HepG2 (cell line): ENCODE results near the gene SIDT1. TPM values are rescaled to one million over a fixed set of nuclear protein-coding genes. Genes with fewer than 3 reads are reported as not detected.

Source experiments
- ARID3A ChIP-seq: IDR thresholded peaks from 2 replicates; pipeline ENCODE4 v1.6.1; 2012; ENCODE audit warnings: low read depth, low read length, improper control_type of control experiment
- ASH2L ChIP-seq: fragments of 300-600, 200-600 bp; sonication (generic); IDR thresholded peaks from 2 replicates; pipeline ENCODE4 v1.7.0; 2017; ENCODE audit warnings: low read depth, mild to moderate bottlenecking, moderate library complexity, mixed read lengths, low read length; ENCODE audit not compliant: insufficient read length
- CEBPB ChIP-seq: IDR thresholded peaks from 2 replicates; pipeline ENCODE4 v1.6.1; 2011; ENCODE audit warnings: low read depth, low read length, improper control_type of control experiment, borderline replicate concordance
- EEA1 ChIP-seq: sonication (generic); formaldehyde crosslinking; IDR thresholded peaks from 2 replicates; pipeline ENCODE4 v1.5.1; 2020; ENCODE audit warnings: mild to moderate bottlenecking, missing genetic modification reagents, borderline replicate concordance
- ELF3 ChIP-seq: IDR thresholded peaks from 2 replicates; pipeline ENCODE4 v1.6.1; 2016; ENCODE audit warnings: missing genetic modification reagents, missing compliant biosample characterization
- FOXP1 ChIP-seq, 2 experiments: fragments of 450-650 bp in 1 of 2; IDR thresholded peaks; 2 replicates each; pipeline ENCODE4 v1.6.1; 2017 to 2018; ENCODE audit warnings: antibody characterized with exemption in 1 of 2
- HNRNPK ChIP-seq: fragments of 200-400 bp; formaldehyde crosslinking; IDR thresholded peaks from 2 replicates; pipeline ENCODE4 v1.6.1; 2018; ENCODE audit warnings: low read length, low read depth, moderate library complexity, mild to moderate bottlenecking; ENCODE audit not compliant: poor library complexity, severe bottlenecking
- KMT2B ChIP-seq: IDR thresholded peaks from 2 replicates; pipeline ENCODE4 v1.6.1; 2016; ENCODE audit warnings: missing genetic modification reagents, missing compliant biosample characterization
- LBX2 ChIP-seq: sonication (generic); formaldehyde crosslinking; IDR thresholded peaks from 2 replicates; pipeline ENCODE4 v1.5.0; 2020; ENCODE audit warnings: missing genetic modification reagents, mild to moderate bottlenecking, borderline replicate concordance
- MAFG ChIP-seq: sonication (generic); formaldehyde crosslinking; IDR thresholded peaks from 2 replicates; pipeline ENCODE4 v1.5.1; 2020; ENCODE audit warnings: mild to moderate bottlenecking, missing genetic modification reagents
- MATR3 ChIP-seq: sonication (generic); formaldehyde crosslinking; IDR thresholded peaks from 2 replicates; pipeline ENCODE4 v1.4.0; 2020; ENCODE audit warnings: missing genetic modification reagents
- MBD4 ChIP-seq: IDR thresholded peaks from 2 replicates; pipeline ENCODE4 v1.6.1; 2012; ENCODE audit warnings: low read length, inconsistent platforms, borderline replicate concordance
- MIER2 ChIP-seq: IDR thresholded peaks from 2 replicates; pipeline ENCODE4 v1.6.1; 2016; ENCODE audit warnings: missing biosample characterization, missing genetic modification reagents
- POLR2AphosphoS5 ChIP-seq: IDR thresholded peaks from 2 replicates; pipeline ENCODE4 v1.6.1; 2012; ENCODE audit warnings: low read depth, low read length
- PRDM10 ChIP-seq: sonication (generic); formaldehyde crosslinking; IDR thresholded peaks from 2 replicates; pipeline ENCODE4 v1.4.0; 2020; ENCODE audit warnings: low read depth, missing genetic modification reagents
- SKI ChIP-seq: fragments of 450-650 bp; IDR thresholded peaks from one replicate; pipeline ENCODE4 v1.6.1; 2018; ENCODE audit warnings: mild to moderate bottlenecking; ENCODE audit not compliant: partially characterized antibody
- ZNF280D ChIP-seq: sonication (generic); formaldehyde crosslinking; IDR thresholded peaks from 2 replicates; pipeline ENCODE4 v1.5.1; 2020; ENCODE audit warnings: mild to moderate bottlenecking, missing genetic modification reagents
- ZNF552 ChIP-seq: sonication (generic); formaldehyde crosslinking; IDR thresholded peaks from 2 replicates; pipeline ENCODE4 v1.9.0; 2022; ENCODE audit warnings: missing genetic modification reagents, mild to moderate bottlenecking, borderline replicate concordance
- ZNF614 ChIP-seq: IDR thresholded peaks from 2 replicates; pipeline ENCODE4 v1.6.1; 2018; ENCODE audit warnings: missing biosample characterization, missing genetic modification reagents, inconsistent platforms, borderline replicate concordance
- ZNF670 ChIP-seq: sonication (generic); formaldehyde crosslinking; IDR thresholded peaks from 2 replicates; pipeline ENCODE4 v1.8.0; 2022; ENCODE audit warnings: mild to moderate bottlenecking, missing genetic modification reagents, borderline replicate concordance
- ZNF879 ChIP-seq: sonication (generic); formaldehyde crosslinking; IDR thresholded peaks from 2 replicates; pipeline ENCODE4 v1.8.1; 2023; ENCODE audit warnings: missing genetic modification reagents
- polyA plus RNA-seq, 8 experiments: library from polyadenylated mRNA; depleted of rRNA in 3 of 8; stranded (reverse) in 7 of 8; unstranded in 1 of 8; fragments of >200 nt; fragmentation: Illumina TruSeq in 4 of 8; extraction: Trizol in 4 of 8; gene quantifications; 2 replicates each; pipeline versions ENCODE4 v1.2.1 to v1.2.3, GENCODE V29; 2011 to 2016; ENCODE audit warnings: low read depth in 4 of 8, missing spikeins in 1 of 8, mixed read lengths in 1 of 8; ENCODE audit not compliant: insufficient read depth in 1 of 8
- total RNA-seq, 5 experiments: library from RNA; depleted of rRNA; stranded (reverse); fragments of >200 nt; fragmentation: Illumina TruSeq; extraction: Trizol; gene quantifications; 2 replicates each; pipeline ENCODE4 v1.2.3, GENCODE V29; 2016; ENCODE audit warnings: low read depth in 1 of 5

SIDT1 gene
- total and polyA plus RNA-seq, 2 of the 13 experiments (the other 11 are each of a cell fraction or from before 2014, with no cell fraction given) = 0.07 TPM

- TF ChIP-seq PRDM10 (CRISPR knock-in tag) (peak; percentile 98), ASH2L (peak; percentile 75), MBD4 (0 out of 2 replicates have a peak, but pooled peaks have one; percentile 26), MAFG (CRISPR knock-in tag) (no peak), ZNF670 (CRISPR knock-in tag) (no peak), MATR3 (CRISPR knock-in tag) (no peak), ZNF280D (CRISPR knock-in tag) (no peak), HNRNPK (no peak), ELF3 (CRISPR knock-in tag) (no peak), ZNF879 (no peak), FOXP1 (IDR thresholded peaks at IDR 0.05) (no peak), FOXP1 (CRISPR knock-in tag; IDR thresholded peaks at IDR 0.05) (0 out of 2 replicates have a peak, but pooled peaks have one; percentile 14), MIER2 (CRISPR knock-in tag) (no peak), CEBPB (no peak), ARID3A (peak; percentile 70), ZNF552 (CRISPR knock-in tag) (no peak), LBX2 (CRISPR knock-in tag) (no peak), KMT2B (CRISPR knock-in tag) (no peak), ZNF614 (CRISPR knock-in tag) (no peak), EEA1 (no peak), SKI (peak; percentile 35), POLR2AphosphoS5 (no peak)
Measured at GRCh38 chr3:113663761-113664160, 131.4 kb downstream of the SIDT1 start (continued).
